GM06990 (cell line): ENCODE data around the gene PRR36.

Source experiments
- DNase-seq: peaks from one replicate; pipeline ENCODE4 v3.0.0-alpha.2; 2011; ENCODE audit not compliant: insufficient read length; ENCODE audit errors: extremely low read depth
- H3K27me3 ChIP-seq: replicated peaks from 2 replicates; pipeline ENCODE4 v1.6.0; 2011; ENCODE audit warnings: low read length; ENCODE audit not compliant: control insufficient read depth, insufficient read depth
- H3K36me3 ChIP-seq: 2 replicates; pipeline ENCODE4 v1.5.1; 2011; ENCODE audit warnings: low read length; ENCODE audit not compliant: control insufficient read depth, insufficient read depth
- H3K4me3 ChIP-seq: replicated peaks from 2 replicates; pipeline ENCODE4 v1.5.1; 2011; ENCODE audit warnings: low read depth, mild to moderate bottlenecking, control low read depth, low read length
- CTCF ChIP-seq: IDR thresholded peaks from 2 replicates; pipeline ENCODE4 v1.5.1; 2011; ENCODE audit warnings: low read length, control low read depth, mild to moderate bottlenecking, inconsistent platforms; ENCODE audit not compliant: insufficient read depth, poor library complexity, severe bottlenecking

Gene PRR36

GRCh38 chr19:7843521-7843920, 30.7 kb downstream of the PRR36 start:
- no peaks in the 10 kb centered on the region for H3K36me3 ChIP-seq
- no peak for TF ChIP-seq CTCF
- H3K4me3 ChIP-seq = no peak overlapping the region
- DNase-seq = no peak
- no peaks in the 10 kb centered on the region for H3K27me3 ChIP-seq

DNA sequence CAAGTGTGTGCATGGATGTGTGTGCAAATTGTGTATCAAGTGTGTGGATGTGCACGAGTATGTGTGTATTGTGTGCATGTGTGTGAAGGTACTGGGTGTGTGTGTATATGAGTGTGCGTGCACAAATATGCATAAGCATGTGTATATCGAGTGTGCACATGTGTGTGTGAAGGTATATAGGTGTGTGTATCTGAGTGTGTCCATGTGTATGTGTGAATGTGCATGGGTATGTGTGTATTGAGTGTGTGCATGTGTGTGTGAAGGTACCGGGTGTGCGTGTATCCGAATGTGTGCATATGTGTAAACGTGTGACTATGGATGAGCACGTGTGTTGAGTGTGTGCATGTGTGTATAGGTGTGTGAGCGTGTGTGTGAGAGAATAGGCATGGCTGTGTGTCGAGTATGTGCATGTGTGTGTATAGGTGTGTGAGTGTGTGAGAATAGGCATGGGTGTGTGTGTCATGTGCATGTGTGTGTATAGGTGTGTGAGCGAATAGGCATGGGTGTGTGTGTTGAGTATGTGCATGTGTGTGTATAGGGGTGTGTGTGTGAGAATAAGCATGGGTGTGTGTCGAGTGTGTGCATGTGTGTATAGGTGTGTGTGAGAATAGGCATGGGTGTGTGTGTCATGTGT, 31.4 kb downstream of the PRR36 start:
- Histone ChIP-seq H3K27me3 (no peaks in the 10 kb centered on the region), H3K36me3 (no peaks in the 10 kb centered on the region), H3K4me3 (no peak overlapping the region)
- no peak for TF ChIP-seq CTCF
- DNase-seq = no peak

- TF ChIP-seq CTCF = no peak
- Histone ChIP-seq H3K36me3 (no peaks in the 10 kb centered on the region), H3K27me3 (no peaks in the 10 kb centered on the region), H3K4me3 (no peak overlapping the region)
- DNase-seq = no peak
These were observed 32.2 kb downstream of the PRR36 start for GRCh38 chr19:7841751-7842660.

DNA sequence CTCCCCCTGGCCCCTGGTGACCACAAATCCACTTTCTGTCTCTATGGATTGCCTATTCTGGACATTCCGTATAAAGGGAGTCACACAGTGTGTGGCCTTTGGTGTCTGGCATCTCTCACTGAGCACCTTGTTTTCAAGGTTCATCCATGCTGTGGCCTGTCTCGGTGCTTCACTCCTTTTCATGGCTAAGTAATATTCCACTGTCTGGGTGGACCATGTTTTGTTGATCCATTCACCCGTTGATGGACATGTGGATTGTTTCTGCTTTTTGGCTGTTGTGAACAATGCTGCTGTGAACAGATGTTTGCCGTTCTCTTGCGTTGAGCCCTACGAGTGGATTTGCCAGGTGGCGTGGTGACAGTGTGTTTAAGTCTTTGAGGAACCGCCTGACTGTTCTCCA, 33.6 kb downstream of the PRR36 start:
- TF ChIP-seq CTCF = no peak
- Histone ChIP-seq H3K36me3 (no peaks in the 10 kb centered on the region), H3K27me3 (no peaks in the 10 kb centered on the region), H3K4me3 (no peak overlapping the region)
- DNase-seq = no peak

- no peaks in the 10 kb centered on the region for H3K36me3 ChIP-seq
- no peak for TF ChIP-seq CTCF
- no peaks in the 10 kb centered on the region for H3K27me3 ChIP-seq
- no peak for DNase-seq
- H3K4me3 ChIP-seq = no peak overlapping the region
These were observed 34.7 kb downstream of the PRR36 start for GRCh38 chr19:7839476-7839875.
